ENCODE data around the gene MYCBP2.
A peak's percentile ranks its signal among the peaks of the same experiment; 100 is the strongest.
"Not testable (repeated sequence)": the region's sequence is repeated elsewhere in the genome, so short reads cannot be mapped to it uniquely, and the experiment has no call there.

MYCBP2 gene

DNA sequence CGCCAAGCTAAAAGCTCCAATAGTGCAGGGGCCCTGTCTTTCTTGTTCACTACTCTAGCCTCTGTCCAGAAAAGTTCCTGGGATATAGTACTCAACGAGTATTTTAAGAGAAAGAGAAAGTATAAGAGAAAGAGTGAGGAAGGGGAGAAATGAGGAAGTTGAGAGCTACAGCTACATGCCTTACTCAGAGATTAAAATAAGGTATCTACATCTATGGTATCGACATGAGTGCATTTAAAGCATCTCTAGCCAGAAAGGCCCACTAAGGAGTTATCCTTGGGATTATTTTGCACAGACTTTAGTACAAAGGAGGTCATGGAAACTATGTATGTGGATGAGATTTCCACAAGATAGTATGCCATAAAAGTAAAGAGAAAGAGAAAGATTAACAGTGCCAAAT lies 28.5 kb downstream of the MYCBP2 start:
- peak; percentile 59 for DNase-seq

GRCh38 chr13:77291774-77292173 lies 35.1 kb downstream of the MYCBP2 start:
- no peak for DNase-seq

- DNase-seq: no peak
These were observed 36.6 kb downstream of the MYCBP2 start for GRCh38 chr13:77290342-77290741.

GRCh38 chr13:77289851-77290250 lies 37.0 kb downstream of the MYCBP2 start:
- no peak for DNase-seq

DNA sequence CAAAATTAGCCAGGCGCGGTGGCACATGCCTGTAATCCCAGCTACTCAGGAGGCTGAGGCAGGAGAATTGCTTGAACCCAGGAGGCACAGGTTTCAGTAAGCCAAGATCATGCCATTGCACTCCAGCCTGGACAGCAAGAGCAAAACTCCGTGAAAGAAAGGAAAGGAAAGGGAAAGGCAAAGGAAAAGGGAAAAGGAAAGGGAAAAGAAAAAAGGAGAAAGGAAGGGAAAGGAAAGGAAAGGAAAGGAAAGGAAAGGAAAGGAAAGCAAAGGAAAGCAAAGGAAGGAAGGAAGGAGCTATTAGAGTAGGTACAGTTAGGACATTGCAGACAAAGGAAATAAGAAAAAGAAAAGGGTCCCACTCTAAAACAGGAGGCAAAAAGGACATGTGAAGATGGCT lies 41.3 kb downstream of the MYCBP2 start:
- not testable (repeated sequence) for DNase-seq

DNA sequence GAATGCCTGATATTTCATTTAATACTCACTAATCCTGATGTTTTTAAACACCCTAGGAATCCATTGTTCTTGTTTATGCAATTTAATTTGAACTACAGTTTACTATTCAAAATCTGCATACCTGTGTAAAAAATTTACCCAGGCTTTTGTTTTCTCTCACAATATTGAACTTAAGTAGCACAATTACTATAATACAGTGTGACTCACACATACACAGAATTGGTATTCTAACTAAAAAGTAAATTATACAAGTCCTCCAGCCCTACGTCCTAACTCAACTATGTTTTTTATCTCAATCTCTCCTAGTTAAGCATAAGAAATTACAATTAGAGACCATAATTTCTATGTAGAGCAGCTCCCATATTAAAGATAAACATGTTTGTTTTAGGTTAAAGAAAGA lies 41.8 kb downstream of the MYCBP2 start:
- DNase-seq: no peak

GRCh38 chr13:77274126-77274525 lies 52.8 kb downstream of the MYCBP2 start:
- no peak for DNase-seq

GRCh38 chr13:77269141-77269540 lies 57.8 kb downstream of the MYCBP2 start:
- no peak for DNase-seq

- no peak for DNase-seq
These were observed 59.5 kb downstream of the MYCBP2 start for GRCh38 chr13:77267362-77267761.

GRCh38 chr13:77265336-77265735 lies 61.6 kb downstream of the MYCBP2 start:
- DNase-seq: no peak

GRCh38 chr13:77262198-77262597 lies 64.7 kb downstream of the MYCBP2 start:
- DNase-seq: no peak

GRCh38 chr13:77250975-77251374 lies 75.9 kb downstream of the MYCBP2 start:
- no peak for DNase-seq

DNA sequence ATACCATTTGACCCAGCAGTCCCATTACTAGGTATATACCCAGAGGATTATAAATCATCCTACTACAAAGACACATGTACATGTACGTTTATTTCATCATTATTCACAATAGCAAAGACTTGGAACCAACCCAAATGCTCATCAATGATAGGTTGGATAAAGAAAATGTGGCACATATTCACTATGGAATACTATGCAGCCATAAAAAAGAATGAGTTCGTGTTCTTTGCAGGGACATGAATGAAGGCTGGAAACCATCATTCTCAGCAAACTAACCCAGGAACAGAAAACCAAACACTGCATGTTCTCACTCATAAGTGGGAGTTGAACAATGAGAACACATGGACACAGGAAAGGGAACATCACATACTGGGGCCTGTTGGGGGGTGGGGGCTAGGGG lies 81.7 kb downstream of the MYCBP2 start:
- not testable (repeated sequence) for DNase-seq

DNA sequence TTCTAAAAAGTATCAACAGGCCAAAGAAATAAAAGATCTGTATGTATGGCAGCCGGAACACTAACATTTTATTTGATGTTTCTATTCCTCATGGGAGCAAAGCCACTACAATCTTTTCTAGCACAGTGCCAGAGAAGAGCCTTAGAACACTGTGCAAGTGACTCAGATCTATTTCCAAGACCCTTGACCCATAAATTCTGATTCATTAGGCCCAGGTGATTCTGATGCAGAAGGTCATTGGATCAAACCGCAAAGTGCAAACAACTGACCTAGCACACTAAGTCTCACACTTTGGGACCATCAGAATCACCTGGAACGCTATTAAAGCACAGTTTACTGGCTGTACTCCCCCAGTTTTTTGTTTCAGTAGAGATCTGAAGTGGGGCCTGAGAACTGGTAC lies 87.6 kb downstream of the MYCBP2 start:
- no peak for DNase-seq

- DNase-seq: no peak
These were observed 91.4 kb downstream of the MYCBP2 start for GRCh38 chr13:77235456-77236022.

- no peak for DNase-seq
These were observed 93.7 kb downstream of the MYCBP2 start for GRCh38 chr13:77233159-77233558.

DNA sequence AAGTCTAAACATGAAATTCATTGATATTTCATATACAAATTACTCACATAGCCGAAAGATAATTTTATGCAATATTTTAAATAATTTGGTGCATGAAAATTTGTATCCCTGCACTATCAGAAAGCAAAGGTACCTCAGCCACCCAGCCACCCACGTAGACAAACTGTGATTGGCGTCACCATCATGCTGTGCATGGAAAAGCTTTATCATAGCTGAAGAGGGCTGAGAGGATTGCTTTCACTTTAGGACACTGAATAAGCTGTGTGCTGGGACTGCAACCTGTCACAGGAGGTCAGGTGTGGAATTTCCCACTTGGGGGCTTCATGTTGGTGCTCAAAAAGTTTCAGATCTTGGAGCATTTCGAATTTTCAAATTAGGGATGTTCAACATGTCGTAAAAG lies 96.3 kb downstream of the MYCBP2 start:
- DNase-seq: no peak

- no peak for DNase-seq
These were observed 100.9 kb downstream of the MYCBP2 start for GRCh38 chr13:77225946-77226345.

DNA sequence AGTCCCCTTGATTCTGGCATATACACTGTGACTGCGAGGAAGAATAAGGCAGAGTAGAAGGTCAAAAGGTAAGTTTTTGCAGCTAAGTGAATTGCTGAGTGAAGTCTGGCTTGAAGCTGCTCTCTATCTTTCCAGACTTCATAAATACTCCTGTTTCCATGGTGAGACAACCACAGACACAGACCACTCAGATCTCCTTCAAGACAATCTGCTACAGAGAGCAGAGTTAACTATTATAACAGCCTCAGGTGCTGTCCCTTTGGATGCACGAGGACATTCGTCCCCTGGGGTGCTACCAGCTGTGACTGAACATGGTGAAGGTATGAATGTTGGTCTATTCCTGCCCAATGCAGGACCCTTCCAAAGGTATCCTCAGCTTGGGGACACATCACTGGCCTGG lies 104.0 kb downstream of the MYCBP2 start:
- DNase-seq: no peak

- no peak for DNase-seq
These were observed 104.7 kb downstream of the MYCBP2 start for GRCh38 chr13:77222000-77222690.

- peak; percentile 48 for DNase-seq
These were observed 107.5 kb downstream of the MYCBP2 start for GRCh38 chr13:77219401-77219800.

- DNase-seq: no peak
These were observed 108.6 kb downstream of the MYCBP2 start for GRCh38 chr13:77218274-77218673.

DNA sequence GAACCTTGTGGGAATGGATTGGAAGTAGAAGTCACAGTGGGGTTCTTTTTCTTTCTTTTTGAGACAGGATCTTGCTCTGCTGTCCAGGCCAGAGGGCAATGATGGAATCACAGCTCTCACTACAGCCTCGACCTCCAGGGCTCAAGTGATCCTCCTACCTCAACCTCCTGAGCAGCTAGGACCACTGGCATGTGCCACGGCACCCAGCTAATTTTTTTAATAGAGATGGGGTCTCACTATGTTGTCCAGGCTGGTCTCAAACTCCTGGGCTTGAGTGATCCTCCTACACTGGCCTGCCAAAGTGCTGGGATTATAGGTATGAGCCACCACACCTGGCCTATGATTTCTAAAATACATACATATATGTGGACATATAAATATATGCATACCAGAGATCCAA lies 111.4 kb downstream of the MYCBP2 start:
- no peak for DNase-seq

DNA sequence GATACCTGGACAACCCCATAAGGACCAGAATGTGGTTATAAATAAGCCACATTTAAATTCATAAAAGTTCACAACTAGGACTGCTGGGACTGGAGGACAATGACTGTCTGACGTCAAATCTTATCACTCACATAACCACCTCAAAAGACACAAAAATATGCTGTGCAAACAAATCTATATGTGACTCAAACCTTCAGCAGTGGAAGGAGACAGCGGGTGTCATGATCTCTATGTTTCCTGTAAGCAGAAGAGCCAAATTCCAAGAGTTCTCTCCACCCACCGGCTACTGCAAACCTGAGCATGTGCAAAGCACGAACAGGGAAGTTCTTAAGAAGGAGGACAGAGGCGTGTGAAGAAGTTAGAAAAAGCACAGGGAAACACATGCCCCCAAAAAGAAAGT lies 113.2 kb downstream of the MYCBP2 start:
- DNase-seq: no peak

GRCh38 chr13:77207943-77208342 lies 119.0 kb downstream of the MYCBP2 start:
- peak; percentile 31 for DNase-seq

Data from MV-4-11 (cell line).